HepG2 (cell line): ENCODE data around the gene IHH. TPM values are rescaled to one million over a fixed set of nuclear protein-coding genes. Genes with fewer than 3 reads are reported as not detected.

Source experiments
- CHCHD3 ChIP-seq: sonication (generic); formaldehyde crosslinking; IDR thresholded peaks from 2 replicates; pipeline ENCODE4 v1.8.0; 2022; ENCODE audit warnings: mild to moderate bottlenecking, missing genetic modification reagents, moderate library complexity
- FOXC1 ChIP-seq: sonication (generic); formaldehyde crosslinking; IDR thresholded peaks from 2 replicates; pipeline ENCODE4 v1.8.0; 2022; ENCODE audit warnings: mild to moderate bottlenecking, missing genetic modification reagents, borderline replicate concordance
- HDAC1 ChIP-seq: sonication (generic); formaldehyde crosslinking; IDR thresholded peaks from 2 replicates; pipeline ENCODE4 v1.5.1; 2020; ENCODE audit warnings: mild to moderate bottlenecking, missing genetic modification reagents
- MTERF4 ChIP-seq: sonication (generic); formaldehyde crosslinking; IDR thresholded peaks from 2 replicates; pipeline ENCODE4 v1.8.0; 2023; ENCODE audit warnings: mild to moderate bottlenecking, missing genetic modification reagents
- MYC ChIP-seq: sonication (generic); formaldehyde crosslinking; IDR thresholded peaks from 2 replicates; pipeline ENCODE4 v1.9.0; 2021; ENCODE audit warnings: missing genetic modification reagents, borderline replicate concordance
- NR2C2 ChIP-seq: sonication (generic); formaldehyde crosslinking; IDR thresholded peaks from 2 replicates; pipeline ENCODE4 v1.4.0; 2020; ENCODE audit warnings: missing genetic modification reagents, mild to moderate bottlenecking, moderate library complexity, borderline replicate concordance
- ZFY ChIP-seq: sonication (generic); formaldehyde crosslinking; IDR thresholded peaks from 2 replicates; pipeline ENCODE4 v1.4.0; 2020; ENCODE audit warnings: missing genetic modification reagents
- ZNF598 ChIP-seq: sonication (generic); formaldehyde crosslinking; IDR thresholded peaks from 2 replicates; pipeline ENCODE4 v1.5.1; 2020; ENCODE audit warnings: mild to moderate bottlenecking, missing genetic modification reagents, borderline replicate concordance
- ZNF615 ChIP-seq: sonication (generic); formaldehyde crosslinking; IDR thresholded peaks from 2 replicates; pipeline ENCODE4 v1.5.0; 2020; ENCODE audit warnings: mild to moderate bottlenecking, missing genetic modification reagents, borderline replicate concordance
- polyA plus RNA-seq, 8 experiments: library from polyadenylated mRNA; depleted of rRNA in 3 of 8; stranded (reverse) in 7 of 8; unstranded in 1 of 8; fragments of >200 nt; fragmentation: Illumina TruSeq in 4 of 8; extraction: Trizol in 4 of 8; gene quantifications; 2 replicates each; pipeline versions ENCODE4 v1.2.1 to v1.2.3, GENCODE V29; 2011 to 2016; ENCODE audit warnings: low read depth in 4 of 8, missing spikeins in 1 of 8, mixed read lengths in 1 of 8; ENCODE audit not compliant: insufficient read depth in 1 of 8
- total RNA-seq, 5 experiments: library from RNA; depleted of rRNA; stranded (reverse); fragments of >200 nt; fragmentation: Illumina TruSeq; extraction: Trizol; gene quantifications; 2 replicates each; pipeline ENCODE4 v1.2.3, GENCODE V29; 2016; ENCODE audit warnings: low read depth in 1 of 5
- TF ChIP-seq, protein P1 (sequence below): sonication (generic); formaldehyde crosslinking; IDR thresholded peaks from 2 replicates; pipeline ENCODE4 v1.4.0; 2020; ENCODE audit warnings: mild to moderate bottlenecking, missing genetic modification reagents
- TF ChIP-seq, protein P2 (sequence below): sonication (generic); formaldehyde crosslinking; IDR thresholded peaks from 2 replicates; pipeline ENCODE4 v1.9.0; 2022; ENCODE audit warnings: missing genetic modification reagents, mild to moderate bottlenecking, borderline replicate concordance
- TF ChIP-seq, protein P3 (sequence below): IDR thresholded peaks from 2 replicates; pipeline ENCODE4 v1.6.1; 2016; ENCODE audit warnings: mild to moderate bottlenecking, missing biosample characterization, missing genetic modification reagents
- TF ChIP-seq, protein P4 (sequence below): sonication (generic); formaldehyde crosslinking; IDR thresholded peaks from 2 replicates; pipeline ENCODE4 v1.4.0; 2020; ENCODE audit warnings: missing genetic modification reagents, mild to moderate bottlenecking, borderline replicate concordance

IHH gene
- total and polyA plus RNA-seq, 2 of the 13 experiments (the other 11 are each of a cell fraction or from before 2014, with no cell fraction given), result 0.42 TPM; not detected in 1

GRCh38 chr2:219059725-219060682 lies 717 bp downstream of the IHH start (continued):
- TF ChIP-seq, protein P1, sequence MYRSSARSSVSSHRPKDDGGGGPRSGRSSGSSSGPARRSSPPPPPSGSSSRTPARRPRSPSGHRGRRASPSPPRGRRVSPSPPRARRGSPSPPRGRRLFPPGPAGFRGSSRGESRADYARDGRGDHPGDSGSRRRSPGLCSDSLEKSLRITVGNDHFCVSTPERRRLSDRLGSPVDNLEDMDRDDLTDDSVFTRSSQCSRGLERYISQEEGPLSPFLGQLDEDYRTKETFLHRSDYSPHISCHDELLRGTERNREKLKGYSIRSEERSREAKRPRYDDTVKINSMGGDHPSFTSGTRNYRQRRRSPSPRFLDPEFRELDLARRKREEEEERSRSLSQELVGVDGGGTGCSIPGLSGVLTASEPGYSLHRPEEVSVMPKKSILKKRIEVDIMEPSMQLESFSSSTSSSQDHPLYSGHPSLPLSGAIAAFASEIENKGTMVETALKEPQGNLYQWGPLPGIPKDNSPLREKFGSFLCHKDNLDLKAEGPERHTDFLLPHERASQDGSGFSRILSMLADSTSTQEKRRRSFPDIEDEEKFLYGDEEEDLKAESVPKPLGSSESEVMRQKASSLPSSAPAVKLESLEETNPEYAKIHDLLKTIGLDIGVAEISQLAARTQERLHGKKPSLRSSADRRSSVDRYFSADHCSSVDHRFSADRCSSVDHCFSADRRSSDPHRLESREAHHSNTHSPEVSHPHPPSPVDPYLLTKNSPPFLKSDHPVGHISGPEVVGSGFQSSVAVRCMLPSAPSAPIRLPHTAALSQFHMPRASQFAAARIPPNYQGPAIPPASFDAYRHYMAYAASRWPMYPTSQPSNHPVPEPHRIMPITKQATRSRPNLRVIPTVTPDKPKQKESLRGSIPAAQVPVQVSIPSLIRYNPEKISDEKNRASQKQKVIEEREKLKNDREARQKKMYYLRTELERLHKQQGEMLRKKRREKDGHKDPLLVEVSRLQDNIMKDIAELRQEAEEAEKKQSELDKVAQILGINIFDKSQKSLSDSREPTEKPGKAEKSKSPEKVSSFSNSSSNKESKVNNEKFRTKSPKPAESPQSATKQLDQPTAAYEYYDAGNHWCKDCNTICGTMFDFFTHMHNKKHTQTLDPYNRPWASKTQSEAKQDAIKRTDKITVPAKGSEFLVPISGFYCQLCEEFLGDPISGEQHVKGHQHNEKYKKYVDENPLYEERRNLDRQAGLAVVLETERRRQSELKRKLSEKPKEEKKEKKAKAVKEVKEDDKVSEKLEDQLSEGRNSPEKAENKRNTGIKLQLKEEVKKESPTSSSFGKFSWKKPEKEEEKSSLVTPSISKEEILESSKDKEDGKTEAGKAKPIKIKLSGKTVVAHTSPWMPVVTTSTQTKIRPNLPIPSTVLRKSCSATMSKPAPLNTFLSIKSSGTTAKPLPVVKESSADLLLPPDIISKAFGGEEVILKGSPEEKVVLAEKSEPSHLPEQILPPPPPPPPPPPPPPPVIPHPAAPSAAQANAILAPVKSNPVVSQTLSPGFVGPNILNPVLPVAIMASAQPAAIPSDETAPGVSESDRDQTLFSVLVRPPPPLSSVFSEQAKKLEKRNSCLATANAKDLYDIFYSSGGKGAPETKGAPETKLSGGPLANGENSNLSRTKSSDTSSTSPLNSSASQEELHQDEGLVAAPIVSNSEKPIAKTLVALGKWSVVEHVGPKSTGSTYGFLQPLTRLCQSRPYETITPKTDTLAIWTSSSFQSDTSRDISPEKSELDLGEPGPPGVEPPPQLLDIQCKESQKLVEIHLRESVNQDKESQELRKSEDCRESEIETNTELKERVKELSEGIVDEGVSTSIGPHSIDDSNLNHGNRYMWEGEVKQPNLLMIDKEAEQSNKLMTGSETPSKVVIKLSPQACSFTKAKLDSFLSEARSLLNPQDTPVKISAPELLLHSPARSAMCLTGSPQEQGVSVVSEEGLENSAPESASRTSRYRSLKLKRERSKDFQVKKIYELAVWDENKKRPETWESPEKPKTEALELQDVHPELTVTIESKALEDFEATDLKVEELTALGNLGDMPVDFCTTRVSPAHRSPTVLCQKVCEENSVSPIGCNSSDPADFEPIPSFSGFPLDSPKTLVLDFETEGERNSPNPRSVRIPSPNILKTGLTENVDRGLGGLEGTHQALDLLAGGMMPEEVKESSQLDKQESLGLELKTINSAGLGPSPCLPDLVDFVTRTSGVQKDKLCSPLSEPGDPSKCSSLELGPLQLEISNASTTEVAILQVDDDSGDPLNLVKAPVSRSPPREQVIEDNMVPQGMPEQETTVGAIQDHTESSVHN, result peak; percentile 20; the same call in 1 of the 2 replicates
- TF ChIP-seq MTERF4 (CRISPR knock-in tag), result no peak
- TF ChIP-seq ZNF598 (CRISPR knock-in tag), result peak; percentile 71; the same call in 1 of the 2 replicates
- 0 out of 2 replicates have a peak, but pooled peaks have one; percentile 10 for TF ChIP-seq FOXC1
- TF ChIP-seq, protein P2, sequence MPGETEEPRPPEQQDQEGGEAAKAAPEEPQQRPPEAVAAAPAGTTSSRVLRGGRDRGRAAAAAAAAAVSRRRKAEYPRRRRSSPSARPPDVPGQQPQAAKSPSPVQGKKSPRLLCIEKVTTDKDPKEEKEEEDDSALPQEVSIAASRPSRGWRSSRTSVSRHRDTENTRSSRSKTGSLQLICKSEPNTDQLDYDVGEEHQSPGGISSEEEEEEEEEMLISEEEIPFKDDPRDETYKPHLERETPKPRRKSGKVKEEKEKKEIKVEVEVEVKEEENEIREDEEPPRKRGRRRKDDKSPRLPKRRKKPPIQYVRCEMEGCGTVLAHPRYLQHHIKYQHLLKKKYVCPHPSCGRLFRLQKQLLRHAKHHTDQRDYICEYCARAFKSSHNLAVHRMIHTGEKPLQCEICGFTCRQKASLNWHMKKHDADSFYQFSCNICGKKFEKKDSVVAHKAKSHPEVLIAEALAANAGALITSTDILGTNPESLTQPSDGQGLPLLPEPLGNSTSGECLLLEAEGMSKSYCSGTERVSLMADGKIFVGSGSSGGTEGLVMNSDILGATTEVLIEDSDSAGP (CRISPR knock-in tag), result 0 out of 2 replicates have a peak, but pooled peaks have one; percentile 1
- TF ChIP-seq, protein P3, sequence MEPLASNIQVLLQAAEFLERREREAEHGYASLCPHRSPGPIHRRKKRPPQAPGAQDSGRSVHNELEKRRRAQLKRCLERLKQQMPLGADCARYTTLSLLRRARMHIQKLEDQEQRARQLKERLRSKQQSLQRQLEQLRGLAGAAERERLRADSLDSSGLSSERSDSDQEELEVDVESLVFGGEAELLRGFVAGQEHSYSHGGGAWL, result 0 out of 2 replicates have a peak, but pooled peaks have one; percentile 21
- TF ChIP-seq ZNF615 (CRISPR knock-in tag), result no peak
- TF ChIP-seq CHCHD3 (CRISPR knock-in tag), result peak; percentile 73; the same call in 1 of the 2 replicates
- TF ChIP-seq MYC, result 0 out of 2 replicates have a peak, but pooled peaks have one; percentile 12
- TF ChIP-seq ZFY (CRISPR knock-in tag), result peak; percentile 2; the same call in 1 of the 2 replicates
- TF ChIP-seq, protein P4, sequence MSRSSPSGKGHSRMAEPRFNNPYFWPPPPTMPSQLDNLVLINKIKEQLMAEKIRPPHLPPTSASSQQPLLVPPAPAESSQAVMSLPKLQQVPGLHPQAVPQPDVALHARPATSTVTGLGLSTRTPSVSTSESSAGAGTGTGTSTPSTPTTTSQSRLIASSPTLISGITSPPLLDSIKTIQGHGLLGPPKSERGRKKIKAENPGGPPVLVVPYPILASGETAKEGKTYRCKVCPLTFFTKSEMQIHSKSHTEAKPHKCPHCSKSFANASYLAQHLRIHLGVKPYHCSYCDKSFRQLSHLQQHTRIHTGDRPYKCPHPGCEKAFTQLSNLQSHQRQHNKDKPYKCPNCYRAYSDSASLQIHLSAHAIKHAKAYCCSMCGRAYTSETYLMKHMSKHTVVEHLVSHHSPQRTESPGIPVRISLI (CRISPR knock-in tag), result no peak
- no peak for TF ChIP-seq NR2C2 (CRISPR knock-in tag)
- 0 out of 2 replicates have a peak, but pooled peaks have one; percentile 31 for TF ChIP-seq HDAC1
